CD4-positive, alpha-beta T cell treated with Interleukin-17A for 4 hours (primary cell): Measurements from ENCODE around the gene CYP39A1.

Experiments
- DNase-seq: peaks from one replicate; pipeline ENCODE4 v3.0.0-alpha.2; 2020; ENCODE audit warnings: mixed read lengths

The CYP39A1 gene

DNA sequence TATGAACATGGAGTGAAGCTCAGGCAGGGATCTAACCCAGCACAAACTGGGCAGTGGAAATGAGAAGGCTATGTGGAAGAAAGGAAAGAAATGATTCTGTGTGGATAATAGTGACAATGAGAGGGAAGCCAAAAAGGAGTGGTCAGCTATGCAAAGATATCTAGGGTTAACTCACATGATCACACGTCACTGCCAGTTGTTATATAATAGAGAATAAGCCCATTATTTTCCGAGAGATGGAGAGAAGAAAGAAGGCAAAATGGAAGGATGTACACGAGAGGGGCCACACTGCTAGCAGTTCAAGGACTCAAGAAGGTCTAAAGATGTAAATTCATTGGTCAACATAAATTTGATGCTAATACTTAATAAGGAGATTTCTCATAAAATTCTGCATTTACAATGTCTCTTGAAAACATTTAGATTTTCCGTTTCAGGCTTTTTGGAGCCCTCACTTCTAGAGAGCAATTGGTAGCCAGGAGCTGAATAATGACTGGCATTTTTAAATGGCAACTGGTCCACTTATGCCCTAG is 142.6 kb downstream of the CYP39A1 start:
- DNase-seq = no peak

GRCh38 chr6:46509063-46509462 is 143.6 kb downstream of the CYP39A1 start:
- DNase-seq = no peak

DNA sequence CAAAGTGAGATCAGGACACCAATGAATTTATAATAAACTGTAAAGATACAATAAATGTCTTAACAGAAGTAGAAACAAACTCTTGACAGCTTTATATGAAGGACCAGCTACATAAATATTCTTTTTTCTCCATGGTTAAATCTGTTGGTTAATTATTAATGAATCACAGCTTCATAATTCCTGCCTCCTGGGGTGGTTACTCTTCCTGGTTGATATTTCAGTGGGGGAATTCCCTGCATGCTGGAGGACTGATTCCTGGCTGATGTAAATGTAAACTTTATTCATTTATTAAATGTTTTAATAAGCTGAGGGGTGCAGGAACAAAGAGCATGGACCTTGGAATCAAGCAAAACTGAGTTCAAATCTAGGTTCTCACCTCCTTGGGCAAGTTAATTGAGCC is 145.2 kb downstream of the CYP39A1 start:
- no peak for DNase-seq

GRCh38 chr6:46505693-46506512 is 146.7 kb downstream of the CYP39A1 start:
- no peak for DNase-seq

DNA sequence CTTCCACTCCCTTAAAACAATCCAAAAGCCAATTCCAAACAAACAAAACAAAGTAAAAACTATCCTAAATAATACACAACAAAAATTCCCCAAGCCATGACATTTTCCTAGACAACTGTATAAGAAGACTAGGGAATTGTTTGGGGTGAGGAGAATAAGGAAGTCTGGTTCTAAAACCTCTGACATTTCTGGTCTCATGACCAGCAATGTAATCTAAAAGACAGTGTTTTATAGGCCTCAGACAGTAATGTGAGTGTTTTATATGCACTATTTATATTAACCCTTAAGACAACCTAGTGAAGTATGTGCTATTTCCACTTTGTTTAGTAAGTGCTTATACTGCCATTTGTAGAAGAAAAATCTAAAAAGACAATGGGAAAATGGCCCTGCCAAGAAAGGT is 148.4 kb downstream of the CYP39A1 start:
- no peak for DNase-seq

GRCh38 chr6:46502486-46503119 is 150.0 kb downstream of the CYP39A1 start:
- no peak for DNase-seq

DNA sequence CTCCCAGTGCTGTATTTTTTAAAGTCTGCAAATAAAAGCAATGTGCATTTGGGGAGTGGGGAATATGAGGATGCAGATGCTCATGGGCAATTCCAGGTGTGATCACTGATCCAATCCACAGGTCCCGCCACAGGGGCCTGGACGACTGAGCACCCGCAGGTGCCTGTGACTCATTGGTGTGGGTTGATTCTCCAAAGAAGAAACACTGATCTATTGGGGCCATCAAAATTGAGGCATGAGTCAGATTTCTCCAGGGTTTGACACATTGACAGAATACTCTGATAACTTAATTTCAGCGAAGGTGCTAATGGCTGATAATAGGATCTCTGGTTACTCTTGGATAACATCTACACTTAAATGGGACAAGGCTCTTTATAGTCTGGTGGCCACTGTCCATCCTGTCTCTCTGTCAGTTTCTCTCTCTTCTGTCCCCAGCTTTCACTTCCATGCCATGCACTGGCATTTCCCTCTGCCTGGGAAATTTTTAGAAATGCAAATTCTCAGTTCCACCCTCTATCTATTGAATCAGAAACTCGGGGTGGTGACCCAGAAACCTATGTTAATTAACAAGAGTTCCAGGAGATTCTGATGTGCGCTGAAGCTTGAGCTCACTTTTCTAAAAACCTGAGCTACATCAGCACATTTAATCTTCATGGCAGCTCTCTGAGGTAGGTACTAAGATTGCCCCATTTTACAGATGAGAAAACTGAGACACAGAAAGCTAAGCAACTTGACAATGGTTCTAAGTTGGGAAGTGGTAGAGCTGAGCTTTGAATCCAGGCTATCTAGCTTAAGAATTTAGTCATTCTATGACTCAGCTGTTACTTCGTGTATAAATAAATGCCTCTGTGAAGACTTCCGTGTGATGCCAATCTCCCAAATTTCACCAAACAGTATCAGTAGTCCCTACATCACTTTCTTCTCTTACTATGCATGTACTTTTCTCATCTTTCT is 151.2 kb downstream of the CYP39A1 start:
- no peak for DNase-seq

DNA sequence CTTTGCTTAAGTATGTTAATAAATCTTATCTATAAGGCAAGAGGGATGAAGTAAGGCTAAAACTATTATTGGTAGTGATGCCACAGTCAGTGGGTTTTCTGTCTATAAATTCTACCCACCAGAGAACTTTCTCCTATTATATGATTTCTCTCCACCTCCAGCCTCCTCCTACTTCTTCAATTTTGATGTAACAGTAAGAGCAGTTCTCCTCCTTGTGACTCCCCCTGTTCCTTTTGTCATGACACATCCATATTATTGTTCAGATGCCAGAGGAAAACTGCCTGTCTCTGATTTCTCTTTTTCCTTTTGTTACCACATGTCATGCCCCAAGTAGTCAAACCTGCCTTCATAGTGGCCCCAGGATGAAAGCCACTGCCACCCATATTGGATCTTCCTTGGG is 152.2 kb downstream of the CYP39A1 start:
- no peak for DNase-seq
